Measurements from ENCODE around the gene BICDL1.
A peak's percentile ranks its signal among the peaks of the same experiment; 100 is the strongest.
"Not testable (repeated sequence)": the region's sequence is repeated elsewhere in the genome, so short reads cannot be mapped to it uniquely, and the experiment has no call there.

The BICDL1 gene

GRCh38 chr12:120041386-120042231, 52.6 kb downstream of the BICDL1 start:
- no peak for DNase-seq
- peaks cover 57% of the 10 kb centered on the region for H3K4me1 Mint-ChIP-seq
- no peak for TF ChIP-seq CTCF (IDR thresholded peaks at IDR 0.05)
- no peaks in the 10 kb centered on the region for H3K27me3 Mint-ChIP-seq (ENCODE audit: low read depth, poor library complexity)
- peak overlapping the region; percentile 13 for H3K27ac Mint-ChIP-seq
- H3K4me3 Mint-ChIP-seq: no peak overlapping the region
- H3K9me3 Mint-ChIP-seq: no peaks in the 10 kb centered on the region
- no peaks in the 10 kb centered on the region for H3K36me3 Mint-ChIP-seq (ENCODE audit: low read depth)

GRCh38 chr12:120045367-120045766, 56.3 kb downstream of the BICDL1 start:
- Mint-ChIP-seq H3K4me1 (peaks cover 39% of the 10 kb centered on the region), H3K27me3 (ENCODE audit: low read depth, poor library complexity) (peaks cover 14% of the 10 kb centered on the region)
- H3K4me3 Mint-ChIP-seq; H3K27ac Mint-ChIP-seq; H3K9me3 Mint-ChIP-seq; H3K36me3 Mint-ChIP-seq (ENCODE audit: low read depth); DNase-seq: not testable (repeated sequence)

DNA sequence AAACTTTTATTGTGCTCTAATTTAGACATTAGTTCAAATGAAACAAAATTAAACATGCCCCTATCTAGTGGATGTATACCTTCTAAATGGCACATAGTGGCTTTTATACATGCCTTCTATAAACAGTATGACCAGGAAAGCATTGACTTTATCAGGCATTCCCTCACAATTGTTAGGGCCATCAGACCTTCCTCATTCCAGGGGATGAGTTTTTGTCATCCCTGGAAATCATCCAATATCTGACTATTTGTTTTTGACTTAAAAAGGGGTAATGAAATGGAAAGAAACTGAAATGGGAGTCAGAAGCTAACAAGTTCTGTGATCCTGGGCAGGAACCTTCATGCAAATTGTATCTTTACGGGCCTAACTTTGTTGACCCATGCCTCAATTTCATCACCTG, 58.0 kb downstream of the BICDL1 start:
- DNase-seq: no peak
- no peak overlapping the region for H3K27ac Mint-ChIP-seq
- peaks cover 6% of the 10 kb centered on the region for H3K9me3 Mint-ChIP-seq
- H3K36me3 Mint-ChIP-seq (ENCODE audit: low read depth): peaks cover 2% of the 10 kb centered on the region
- TF ChIP-seq CTCF (IDR thresholded peaks at IDR 0.05): no peak
- H3K4me3 Mint-ChIP-seq: no peak overlapping the region
- peaks cover 25% of the 10 kb centered on the region for H3K4me1 Mint-ChIP-seq
- peaks cover 14% of the 10 kb centered on the region for H3K27me3 Mint-ChIP-seq (ENCODE audit: low read depth, poor library complexity)

- peaks cover 13% of the 10 kb centered on the region for H3K4me1 Mint-ChIP-seq
- no peak overlapping the region for H3K4me3 Mint-ChIP-seq
- peaks cover 5% of the 10 kb centered on the region for H3K36me3 Mint-ChIP-seq (ENCODE audit: low read depth)
- H3K9me3 Mint-ChIP-seq: peaks cover 10% of the 10 kb centered on the region
- no peak overlapping the region for H3K27ac Mint-ChIP-seq
- peaks cover 19% of the 10 kb centered on the region for H3K27me3 Mint-ChIP-seq (ENCODE audit: low read depth, poor library complexity)
- no peak for DNase-seq
- no peak for TF ChIP-seq CTCF (IDR thresholded peaks at IDR 0.05)
These were observed 59.2 kb downstream of the BICDL1 start for GRCh38 chr12:120048263-120048662.

DNA sequence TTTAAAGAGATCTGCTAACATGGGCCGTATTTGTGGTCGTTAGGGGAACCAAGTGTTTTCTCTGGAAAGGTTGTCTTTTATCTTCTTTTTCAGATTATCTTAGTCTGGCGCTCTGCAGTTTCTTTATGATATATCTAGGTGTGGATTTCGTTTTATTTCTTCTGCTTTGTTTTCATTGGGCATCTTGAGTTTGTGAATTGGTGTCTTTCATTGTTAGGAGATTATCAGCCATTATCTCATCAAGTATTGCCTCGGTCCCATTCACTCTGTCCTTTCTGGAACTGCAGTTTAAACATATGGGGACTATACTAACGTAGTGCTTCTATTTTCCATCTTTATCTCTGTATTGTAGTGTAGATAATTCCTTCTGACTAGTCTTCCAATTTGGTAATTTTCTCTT, 60.4 kb downstream of the BICDL1 start:
- Mint-ChIP-seq H3K27me3 (ENCODE audit: low read depth, poor library complexity) (peaks cover 19% of the 10 kb centered on the region), H3K9me3 (peaks cover 10% of the 10 kb centered on the region), H3K27ac (no peak overlapping the region), H3K4me3 (no peak overlapping the region), H3K36me3 (ENCODE audit: low read depth) (peaks cover 5% of the 10 kb centered on the region), H3K4me1 (peaks cover 1% of the 10 kb centered on the region)
- no peak for TF ChIP-seq CTCF (IDR thresholded peaks at IDR 0.05)
- DNase-seq: no peak

GRCh38 chr12:120051535-120051934, 62.5 kb downstream of the BICDL1 start:
- Mint-ChIP-seq H3K27ac (no peak overlapping the region), H3K36me3 (ENCODE audit: low read depth) (peaks cover 5% of the 10 kb centered on the region), H3K4me1 (no peaks in the 10 kb centered on the region), H3K27me3 (ENCODE audit: low read depth, poor library complexity) (peaks cover 19% of the 10 kb centered on the region), H3K4me3 (no peak overlapping the region), H3K9me3 (peaks cover 10% of the 10 kb centered on the region)
- no peak for DNase-seq
- TF ChIP-seq CTCF (IDR thresholded peaks at IDR 0.05): no peak

Measured in nephron progenitor cell (in vitro differentiated cells).